GM21786 (cell line): Measurements from ENCODE around the gene NPBWR2.

Source experiments
- ATAC-seq: cut with Tn5 transposase; IDR thresholded peaks from one replicate; pipeline ENCODE4 v1.9.1; 2021; ENCODE audit not compliant: unreplicated experiment

The NPBWR2 gene

GRCh38 chr20:64063389-64064144 lies 43.8 kb downstream of the NPBWR2 start:
- ATAC-seq, result no peak

- ATAC-seq, result peak; percentile 69
Measured at GRCh38 chr20:64062596-64063388, 44.6 kb downstream of the NPBWR2 start, which contains the start of gene TCEA2. Gene TCEA2, plus strand, starts transcription at chr20:64063198. Its CDS starts 115 bp downstream, at chr20:64063313.

GRCh38 chr20:64062276-64062595 lies 45.1 kb downstream of the NPBWR2 start:
- ATAC-seq, result no peak

- no peak for ATAC-seq
Measured at GRCh38 chr20:64058536-64058935, 48.8 kb downstream of the NPBWR2 start.

- ATAC-seq, result no peak
Measured at GRCh38 chr20:64057628-64058498, 49.5 kb downstream of the NPBWR2 start.

GRCh38 chr20:64056889-64057627 lies 50.3 kb downstream of the NPBWR2 start:
- ATAC-seq, result no peak

- ATAC-seq, result no peak
Measured at GRCh38 chr20:64056639-64056888, 50.8 kb downstream of the NPBWR2 start.

- no peak for ATAC-seq
Measured at GRCh38 chr20:64055893-64056638, 51.3 kb downstream of the NPBWR2 start.

- ATAC-seq, result no peak
Measured at GRCh38 chr20:64055396-64055892, 51.9 kb downstream of the NPBWR2 start.

- no peak for ATAC-seq
Measured at GRCh38 chr20:64053841-64054661, 53.3 kb downstream of the NPBWR2 start.
